GM12874 (cell line): Measurements from ENCODE around the gene RASSF7.

Experiments used
- TF ChIP-seq, protein P1 (sequence below): IDR thresholded peaks from 2 replicates; pipeline ENCODE4 v1.5.1; 2011; ENCODE audit warnings: low read depth, mild to moderate bottlenecking, control low read depth, low read length, moderate library complexity; ENCODE audit not compliant: insufficient read depth

The RASSF7 gene

DNA sequence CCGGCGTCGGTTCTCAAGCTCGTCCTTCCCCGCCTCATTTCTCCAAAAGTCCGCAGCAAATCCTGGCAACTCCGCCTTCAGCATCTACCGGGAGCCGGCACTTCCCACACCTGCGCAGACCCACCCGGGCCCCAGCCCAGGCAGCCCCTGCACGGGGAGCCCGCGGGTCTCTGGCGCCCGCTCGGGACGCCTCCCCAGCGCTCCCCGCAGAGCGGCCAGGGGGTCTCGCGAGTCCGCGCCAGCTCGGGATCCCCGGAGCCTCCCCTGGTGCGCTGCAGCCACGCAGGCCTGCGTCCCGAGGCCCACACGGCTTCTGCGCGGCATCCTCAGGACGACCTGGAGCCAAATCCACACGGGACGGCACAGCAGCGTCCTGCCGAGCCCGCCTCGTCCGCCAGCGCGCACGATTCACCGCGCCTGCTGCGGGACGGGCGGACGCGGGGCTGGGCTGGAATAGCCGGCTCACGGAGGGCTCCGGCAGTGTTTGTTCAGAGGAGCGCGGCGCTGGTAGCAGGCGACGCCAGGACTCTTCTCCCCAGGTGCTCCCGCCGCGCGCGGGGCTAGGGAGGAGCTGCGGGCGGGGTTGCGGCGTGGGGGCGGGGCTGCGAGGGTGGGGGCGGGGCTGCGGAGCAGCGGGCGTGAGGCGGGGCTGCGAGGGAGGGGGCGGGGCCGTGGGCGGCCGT, 14.7 kb downstream of the RASSF7 start:
- TF ChIP-seq, protein P1, sequence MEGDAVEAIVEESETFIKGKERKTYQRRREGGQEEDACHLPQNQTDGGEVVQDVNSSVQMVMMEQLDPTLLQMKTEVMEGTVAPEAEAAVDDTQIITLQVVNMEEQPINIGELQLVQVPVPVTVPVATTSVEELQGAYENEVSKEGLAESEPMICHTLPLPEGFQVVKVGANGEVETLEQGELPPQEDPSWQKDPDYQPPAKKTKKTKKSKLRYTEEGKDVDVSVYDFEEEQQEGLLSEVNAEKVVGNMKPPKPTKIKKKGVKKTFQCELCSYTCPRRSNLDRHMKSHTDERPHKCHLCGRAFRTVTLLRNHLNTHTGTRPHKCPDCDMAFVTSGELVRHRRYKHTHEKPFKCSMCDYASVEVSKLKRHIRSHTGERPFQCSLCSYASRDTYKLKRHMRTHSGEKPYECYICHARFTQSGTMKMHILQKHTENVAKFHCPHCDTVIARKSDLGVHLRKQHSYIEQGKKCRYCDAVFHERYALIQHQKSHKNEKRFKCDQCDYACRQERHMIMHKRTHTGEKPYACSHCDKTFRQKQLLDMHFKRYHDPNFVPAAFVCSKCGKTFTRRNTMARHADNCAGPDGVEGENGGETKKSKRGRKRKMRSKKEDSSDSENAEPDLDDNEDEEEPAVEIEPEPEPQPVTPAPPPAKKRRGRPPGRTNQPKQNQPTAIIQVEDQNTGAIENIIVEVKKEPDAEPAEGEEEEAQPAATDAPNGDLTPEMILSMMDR = no peak

DNA sequence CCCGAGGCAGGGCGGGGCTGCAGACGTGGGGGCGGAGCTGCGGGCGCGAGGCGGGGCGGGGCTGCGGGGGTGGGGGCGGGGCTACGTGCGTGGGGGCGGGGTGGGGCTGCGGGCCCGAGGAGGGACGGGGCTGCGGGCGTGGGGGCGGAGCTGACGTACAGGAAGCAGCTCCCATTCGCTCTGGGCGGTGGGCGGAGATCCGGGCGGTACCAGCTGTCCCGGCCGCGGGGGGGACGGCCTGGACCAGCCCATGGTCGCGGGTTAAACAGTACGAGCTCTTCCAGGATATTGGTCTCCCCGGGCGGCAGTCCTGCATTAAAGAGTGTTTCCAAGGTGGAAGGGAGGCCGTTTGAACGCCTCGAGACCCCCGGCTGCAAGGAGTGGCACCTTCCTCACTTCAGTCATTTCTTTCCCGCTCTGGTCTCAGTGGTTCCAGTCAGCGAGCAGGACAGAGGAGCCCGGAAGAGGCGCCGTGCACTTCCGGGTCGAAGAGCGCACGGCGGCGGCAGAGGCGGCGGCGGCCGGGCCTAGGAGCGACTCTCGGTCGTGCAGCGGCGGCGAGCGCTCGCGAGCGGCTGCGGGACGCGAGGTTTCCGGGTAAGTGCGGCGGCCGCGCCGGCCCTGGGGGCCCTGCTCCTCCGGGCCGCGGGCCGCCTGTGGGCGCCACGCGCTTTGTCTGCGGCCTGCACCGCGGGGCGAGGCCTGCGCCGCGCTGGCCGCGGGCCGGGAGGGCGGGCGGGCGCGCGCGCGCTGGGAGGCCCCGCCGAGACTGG, 15.4 kb downstream of the RASSF7 start, which contains the start of gene PHRF1:
Gene PHRF1 (plus strand): TSS at position 475 of the 773 bp plus-strand sequence. CDS start 5,043 bp downstream, outside the sequence.
- TF ChIP-seq, protein P1 = no peak

DNA sequence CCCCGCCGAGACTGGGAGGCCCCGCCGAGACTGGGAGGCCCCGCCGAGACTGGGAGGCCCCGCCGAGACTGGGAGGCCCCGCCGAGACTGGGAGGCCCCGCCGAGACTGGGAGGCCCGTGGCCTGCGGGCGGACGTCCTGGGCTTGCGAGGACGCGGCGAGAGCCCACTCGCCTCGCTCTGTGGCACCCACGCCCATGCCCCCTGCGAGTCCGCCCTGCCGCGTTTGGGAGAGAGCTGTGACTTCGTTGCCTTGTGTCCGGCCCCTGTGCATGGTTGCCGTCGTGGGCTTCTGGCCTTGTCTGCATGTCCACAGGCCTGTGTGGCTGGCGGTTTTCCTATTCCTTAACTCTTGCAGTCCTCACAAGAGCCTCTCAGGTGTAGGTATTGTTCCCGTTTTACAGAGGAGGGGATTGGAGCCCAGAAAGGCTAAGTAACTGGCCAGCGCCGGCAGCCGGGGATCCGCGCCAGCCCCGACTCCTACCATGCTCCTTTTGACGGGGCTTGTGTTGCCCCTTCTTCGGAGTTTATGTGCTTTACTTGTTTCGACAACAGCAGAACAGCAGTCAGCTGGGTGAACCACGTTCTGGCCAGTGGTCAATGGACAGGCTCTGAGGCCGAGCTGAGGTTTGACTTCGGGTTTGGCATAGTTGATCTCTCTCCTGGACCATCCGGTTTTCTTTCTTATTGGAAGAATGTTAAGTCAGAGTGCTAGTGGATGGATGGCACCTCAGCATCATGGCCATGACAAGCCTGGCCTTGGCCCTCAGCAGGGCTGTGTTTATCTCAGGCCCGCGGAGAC, 16.2 kb downstream of the RASSF7 start:
- TF ChIP-seq, protein P1 = no peak

DNA sequence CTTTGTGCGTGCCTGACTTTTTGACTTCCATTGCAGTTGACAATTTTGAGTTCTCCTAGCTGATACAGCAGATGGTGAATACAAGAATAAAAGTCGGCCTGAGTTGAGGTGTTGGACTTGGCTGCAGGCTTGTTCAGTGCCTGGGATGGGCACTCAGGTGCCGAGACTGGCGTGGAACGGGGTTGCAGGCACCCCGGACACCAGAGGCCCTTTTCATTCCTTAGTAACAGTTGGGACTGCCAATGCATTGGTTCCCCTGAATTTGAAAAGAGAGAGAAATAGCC, 16.8 kb downstream of the RASSF7 start:
- TF ChIP-seq, protein P1 = no peak

DNA sequence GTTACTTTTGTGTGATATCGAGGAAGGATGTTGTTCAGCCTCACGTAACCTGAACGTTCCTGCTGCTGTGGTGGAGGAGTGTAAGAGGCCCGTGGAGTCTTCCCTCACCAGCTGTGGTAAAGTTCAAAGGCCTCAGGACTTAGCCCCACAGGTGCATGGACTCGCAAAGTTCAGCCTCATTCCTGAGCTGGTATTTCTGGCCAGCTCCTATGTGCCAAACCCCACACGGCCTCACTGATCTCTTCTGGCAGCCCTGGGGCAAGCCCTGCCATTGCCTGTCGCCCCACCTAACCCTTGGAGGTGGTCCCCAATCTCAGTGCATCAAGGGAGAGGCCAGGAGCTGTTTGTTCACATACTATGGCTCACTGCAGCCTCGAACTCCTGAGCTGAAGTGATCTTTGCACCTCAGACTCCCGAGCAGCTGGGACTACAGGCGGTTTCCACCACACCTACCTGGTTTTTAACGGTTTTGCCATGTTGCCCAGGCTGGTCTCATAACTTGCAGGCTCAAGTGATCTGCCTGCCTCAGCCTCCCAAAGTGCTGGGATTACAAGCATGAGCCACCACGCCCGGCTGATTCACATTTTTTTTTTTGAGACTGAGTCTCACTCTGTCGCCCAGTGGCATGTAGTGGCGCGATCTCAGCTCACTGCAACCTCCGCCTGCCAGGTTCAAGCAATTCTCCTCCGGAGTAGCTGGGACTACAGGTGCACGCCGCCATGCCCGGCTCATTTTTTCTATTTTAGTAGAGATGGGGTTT, 17.7 kb downstream of the RASSF7 start:
- TF ChIP-seq, protein P1 = no peak

DNA sequence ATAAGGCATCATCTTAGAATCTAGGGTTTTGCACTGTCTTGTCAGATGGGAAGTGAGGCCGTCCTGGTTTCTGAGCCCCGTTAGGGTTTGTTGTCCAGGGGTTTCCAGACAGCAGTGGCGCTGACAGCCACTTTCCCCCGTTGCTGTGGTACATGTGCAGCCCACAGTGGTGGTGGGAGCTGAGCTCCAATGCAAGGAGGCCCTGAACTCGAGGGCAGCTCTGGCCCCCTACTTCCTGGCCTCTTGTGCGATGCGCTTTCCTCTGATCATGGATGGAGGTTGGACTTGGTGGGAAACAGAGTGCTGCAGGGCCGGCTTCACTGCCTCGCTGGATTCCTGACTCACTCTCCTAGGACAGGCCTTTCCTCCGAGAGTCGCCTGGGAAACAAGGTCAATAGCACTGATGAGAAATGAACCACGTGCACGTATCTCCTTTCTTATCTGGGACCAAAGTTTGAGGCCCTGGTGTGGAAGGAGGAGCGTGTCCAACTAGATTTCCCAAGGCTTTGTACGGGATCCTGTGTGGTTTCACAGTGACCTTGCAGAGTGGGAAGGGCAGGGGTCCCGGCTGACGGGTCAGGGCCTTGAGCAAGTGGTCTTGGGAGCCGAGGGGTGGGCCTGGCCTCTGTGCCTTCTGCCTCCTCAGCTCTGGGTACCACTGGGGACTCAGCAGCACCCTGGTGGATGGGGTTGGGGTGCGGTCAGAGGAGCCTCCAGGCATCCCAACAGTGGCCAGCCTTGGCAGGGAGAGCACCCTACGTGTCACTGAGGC, 19.2 kb downstream of the RASSF7 start:
- TF ChIP-seq, protein P1 = no peak
